ENCODE results near the gene CYP26B1. TPM values are rescaled to one million over a fixed set of nuclear protein-coding genes. Genes with fewer than 3 reads are reported as not detected.

The CYP26B1 gene
- total RNA-seq, 1 experiment from 2014 or later: 0.42 TPM

- TF ChIP-seq ZSCAN18 (CRISPR knock-in tag; IDR thresholded peaks at IDR 0.05): no peak
- no peak for TF ChIP-seq ERG (CRISPR knock-in tag; IDR thresholded peaks at IDR 0.05)
- TF ChIP-seq ZNF512 (CRISPR knock-in tag; IDR thresholded peaks at IDR 0.05; ENCODE audit: borderline replicate concordance): no peak
- no peak for TF ChIP-seq E2F4 (CRISPR knock-in tag; IDR thresholded peaks at IDR 0.05; ENCODE audit: borderline replicate concordance, low read depth)
- no peak for TF ChIP-seq OVOL2 (CRISPR knock-in tag; IDR thresholded peaks at IDR 0.05; ENCODE audit: borderline replicate concordance)
Observed at GRCh38 chr2:72180351-72180750, 32.7 kb upstream of the CYP26B1 start (continued).

GRCh38 chr2:72178551-72178950, 30.9 kb upstream of the CYP26B1 start:
- Mint-ChIP-seq H3K27me3 (ENCODE audit: low read depth) (no peaks in the 10 kb centered on the region), H3K4me1 (peaks cover 25% of the 10 kb centered on the region), H3K27ac (no peak overlapping the region), H3K9me3 (peaks cover 3% of the 10 kb centered on the region; the same call in 1 of the 2 replicates), H3K4me3 (no peak overlapping the region), H3K36me3 (peaks cover 2% of the 10 kb centered on the region; the same call in 1 of the 2 replicates)
- DNase-seq (ENCODE audit: low spot score) (no peak), ATAC-seq (no peak)
- POLR2A ChIA-PET: no interaction called here
- TF ChIP-seq ZBTB43 (CRISPR knock-in tag; IDR thresholded peaks at IDR 0.05) (no peak), E2F4 (CRISPR knock-in tag; IDR thresholded peaks at IDR 0.05; ENCODE audit: borderline replicate concordance, low read depth) (no peak), SMAD3 (CRISPR knock-in tag; IDR thresholded peaks at IDR 0.05; ENCODE audit: borderline replicate concordance) (no peak), JUN (CRISPR knock-in tag; IDR thresholded peaks at IDR 0.05) (no peak), E2F1 (CRISPR knock-in tag; IDR thresholded peaks at IDR 0.05) (no peak), ZNF263 (CRISPR knock-in tag; IDR thresholded peaks at IDR 0.05; ENCODE audit: low read depth) (no peak), CDX4 (CRISPR knock-in tag; IDR thresholded peaks at IDR 0.05; ENCODE audit: borderline replicate concordance) (no peak), HMGA2 (CRISPR knock-in tag; IDR thresholded peaks at IDR 0.05) (no peak), ATF6 (CRISPR knock-in tag; IDR thresholded peaks at IDR 0.05) (no peak), MLX (CRISPR knock-in tag; IDR thresholded peaks at IDR 0.05) (no peak)
- CTCF ChIA-PET: no interaction called here

Data from WTC11 (cell line).